ENCODE measurements around the gene KCNMA1.

The KCNMA1 gene

DNA sequence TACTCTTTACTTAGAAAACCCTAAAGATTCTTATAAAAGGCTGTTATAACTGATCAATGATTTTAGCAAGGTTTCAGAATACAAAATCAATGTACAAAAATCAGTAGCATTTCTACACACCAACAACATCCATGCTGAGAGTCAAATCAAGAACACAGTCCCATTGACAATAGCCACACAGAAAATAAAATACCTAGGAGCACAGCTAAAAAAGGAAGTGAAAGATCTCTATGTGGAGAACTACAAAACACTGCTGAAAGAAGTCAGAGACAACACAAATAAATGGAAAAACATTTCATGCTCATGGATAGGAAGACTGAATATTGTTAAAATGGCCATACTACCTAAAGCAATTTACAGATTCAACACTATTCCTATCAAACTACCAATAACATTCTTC, 427.0 kb downstream of the KCNMA1 start:
- no peak overlapping the region for H3K4me3 ChIP-seq (replicated peaks; ENCODE audit: low read depth, low read length)
- H3K36me3 ChIP-seq (ENCODE audit: control insufficient read depth, insufficient read depth, low read length): no peaks in the 10 kb centered on the region
- no peaks in the 10 kb centered on the region for H3K27me3 ChIP-seq (replicated peaks; ENCODE audit: control insufficient read depth, insufficient read depth, low read length)
- TF ChIP-seq, protein P1, sequence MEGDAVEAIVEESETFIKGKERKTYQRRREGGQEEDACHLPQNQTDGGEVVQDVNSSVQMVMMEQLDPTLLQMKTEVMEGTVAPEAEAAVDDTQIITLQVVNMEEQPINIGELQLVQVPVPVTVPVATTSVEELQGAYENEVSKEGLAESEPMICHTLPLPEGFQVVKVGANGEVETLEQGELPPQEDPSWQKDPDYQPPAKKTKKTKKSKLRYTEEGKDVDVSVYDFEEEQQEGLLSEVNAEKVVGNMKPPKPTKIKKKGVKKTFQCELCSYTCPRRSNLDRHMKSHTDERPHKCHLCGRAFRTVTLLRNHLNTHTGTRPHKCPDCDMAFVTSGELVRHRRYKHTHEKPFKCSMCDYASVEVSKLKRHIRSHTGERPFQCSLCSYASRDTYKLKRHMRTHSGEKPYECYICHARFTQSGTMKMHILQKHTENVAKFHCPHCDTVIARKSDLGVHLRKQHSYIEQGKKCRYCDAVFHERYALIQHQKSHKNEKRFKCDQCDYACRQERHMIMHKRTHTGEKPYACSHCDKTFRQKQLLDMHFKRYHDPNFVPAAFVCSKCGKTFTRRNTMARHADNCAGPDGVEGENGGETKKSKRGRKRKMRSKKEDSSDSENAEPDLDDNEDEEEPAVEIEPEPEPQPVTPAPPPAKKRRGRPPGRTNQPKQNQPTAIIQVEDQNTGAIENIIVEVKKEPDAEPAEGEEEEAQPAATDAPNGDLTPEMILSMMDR (IDR thresholded peaks at IDR 0.05; ENCODE audit: insufficient read depth, low read length, poor library complexity, severe bottlenecking): no peak
- no peak for DNase-seq (ENCODE audit: extremely low read depth, insufficient read length)

DNA sequence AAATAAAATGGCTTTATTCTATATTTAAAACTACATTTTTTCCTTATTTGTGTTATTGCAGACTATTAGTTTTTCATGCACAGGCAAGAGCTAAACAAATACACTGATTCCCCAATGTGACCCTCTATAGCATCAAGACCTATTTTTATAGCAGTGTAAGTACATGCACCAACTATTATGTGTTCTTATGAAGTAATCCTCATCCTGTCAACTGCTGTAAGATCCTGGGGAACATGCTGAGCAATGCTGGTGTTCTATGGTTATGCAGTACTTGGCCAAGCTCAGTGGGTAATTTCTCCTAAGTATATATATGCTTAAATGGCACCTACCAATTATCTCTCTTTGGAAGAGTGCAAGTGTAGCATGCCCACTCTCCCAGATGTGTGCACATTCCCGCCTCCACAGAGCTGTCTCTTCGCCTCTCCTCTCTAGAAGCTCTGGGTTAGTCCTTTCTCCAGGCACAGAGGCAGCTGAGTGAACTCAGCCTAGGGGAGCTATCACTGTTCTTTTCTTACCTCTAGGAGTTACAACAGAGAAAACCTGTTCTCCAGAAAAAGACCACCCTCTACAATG, 428.8 kb downstream of the KCNMA1 start:
- Histone ChIP-seq H3K4me3 (replicated peaks; ENCODE audit: low read depth, low read length) (no peak overlapping the region), H3K36me3 (ENCODE audit: control insufficient read depth, insufficient read depth, low read length) (no peaks in the 10 kb centered on the region), H3K27me3 (replicated peaks; ENCODE audit: control insufficient read depth, insufficient read depth, low read length) (no peaks in the 10 kb centered on the region)
- no peak for DNase-seq (ENCODE audit: extremely low read depth, insufficient read length)
- TF ChIP-seq, protein P1 (IDR thresholded peaks at IDR 0.05; ENCODE audit: insufficient read depth, low read length, poor library complexity, severe bottlenecking): no peak

DNA sequence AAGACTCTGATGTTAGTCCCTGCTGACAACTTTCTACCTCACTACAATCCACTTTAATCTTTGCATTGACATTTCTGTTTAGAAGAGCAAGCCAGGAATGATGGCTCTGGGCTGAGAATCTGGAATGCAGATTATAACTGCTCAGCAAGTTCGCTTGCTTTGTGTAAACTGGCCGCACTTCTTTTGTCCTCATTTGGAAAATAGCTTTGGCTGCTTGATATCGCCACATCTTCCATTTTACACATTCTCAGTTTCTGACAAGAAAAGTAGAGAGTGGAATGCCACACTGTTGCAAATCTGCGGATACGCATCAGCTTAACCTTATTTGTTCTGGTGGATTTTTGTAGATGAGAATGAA, 429.8 kb downstream of the KCNMA1 start:
- no peaks in the 10 kb centered on the region for H3K36me3 ChIP-seq (ENCODE audit: control insufficient read depth, insufficient read depth, low read length)
- H3K4me3 ChIP-seq (replicated peaks; ENCODE audit: low read depth, low read length): no peak overlapping the region
- no peak for DNase-seq (ENCODE audit: extremely low read depth, insufficient read length)
- no peaks in the 10 kb centered on the region for H3K27me3 ChIP-seq (replicated peaks; ENCODE audit: control insufficient read depth, insufficient read depth, low read length)
- TF ChIP-seq, protein P1 (IDR thresholded peaks at IDR 0.05; ENCODE audit: insufficient read depth, low read length, poor library complexity, severe bottlenecking): no peak

DNA sequence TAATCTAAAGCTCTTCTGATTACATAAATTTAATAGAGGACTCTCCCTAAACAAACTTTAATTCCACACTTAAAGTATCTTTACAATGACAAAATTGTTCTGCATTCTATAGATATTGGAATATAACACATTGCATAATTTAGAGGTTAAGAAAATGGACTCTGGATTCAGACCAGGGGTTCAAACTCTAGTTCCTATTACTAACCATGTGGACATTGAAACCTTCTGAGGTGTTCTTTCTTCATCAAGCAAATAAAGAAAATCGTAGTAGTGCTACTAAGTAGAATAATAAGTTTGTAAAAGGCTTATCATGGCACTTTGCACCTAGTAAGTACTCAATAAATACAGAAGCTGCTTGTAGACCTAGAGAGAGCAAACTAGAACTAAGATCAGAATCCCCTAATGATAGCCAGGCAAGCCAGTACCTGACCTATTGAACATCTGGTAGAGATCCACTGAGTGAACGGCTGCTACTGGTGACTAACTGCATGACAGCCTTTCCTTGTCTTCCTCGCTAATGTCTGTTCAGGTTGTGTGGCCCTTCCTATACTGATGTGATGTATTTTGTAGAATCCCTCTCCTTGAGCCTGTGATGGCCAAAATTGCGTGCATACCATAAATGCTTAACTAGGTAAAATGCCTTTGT, 430.3 kb downstream of the KCNMA1 start:
- Histone ChIP-seq H3K4me3 (replicated peaks; ENCODE audit: low read depth, low read length) (no peak overlapping the region), H3K27me3 (replicated peaks; ENCODE audit: control insufficient read depth, insufficient read depth, low read length) (no peaks in the 10 kb centered on the region), H3K36me3 (ENCODE audit: control insufficient read depth, insufficient read depth, low read length) (no peaks in the 10 kb centered on the region)
- DNase-seq (ENCODE audit: extremely low read depth, insufficient read length): no peak
- TF ChIP-seq, protein P1 (IDR thresholded peaks at IDR 0.05; ENCODE audit: insufficient read depth, low read length, poor library complexity, severe bottlenecking): no peak

DNA sequence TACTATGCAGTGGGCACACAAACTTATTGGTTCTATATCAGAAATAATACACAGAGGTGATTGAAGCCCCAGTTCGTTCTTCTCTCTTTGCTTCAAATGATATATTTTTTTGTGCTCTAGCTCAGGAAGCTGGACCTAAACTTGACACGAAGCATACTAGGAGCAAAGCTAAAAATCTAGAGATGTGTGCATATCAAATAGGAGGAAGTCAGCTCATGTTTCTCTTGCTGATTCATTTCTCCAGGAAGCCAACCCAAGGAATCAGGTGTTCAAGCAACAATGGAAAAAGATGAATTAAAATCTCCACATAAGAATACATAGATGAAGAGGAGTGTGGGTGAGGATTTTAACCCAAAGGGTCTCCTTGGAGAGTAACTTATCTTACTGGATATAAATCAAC, 432.5 kb downstream of the KCNMA1 start:
- Histone ChIP-seq H3K27me3 (replicated peaks; ENCODE audit: control insufficient read depth, insufficient read depth, low read length) (no peaks in the 10 kb centered on the region; the same call in 1 of the 2 replicates), H3K4me3 (replicated peaks; ENCODE audit: low read depth, low read length) (no peak overlapping the region), H3K36me3 (ENCODE audit: control insufficient read depth, insufficient read depth, low read length) (no peaks in the 10 kb centered on the region)
- TF ChIP-seq, protein P1 (IDR thresholded peaks at IDR 0.05; ENCODE audit: insufficient read depth, low read length, poor library complexity, severe bottlenecking): no peak
- no peak for DNase-seq (ENCODE audit: extremely low read depth, insufficient read length)
